Measurements from ENCODE around the gene PRRC1.
"Not testable (repeated sequence)": the region's sequence is repeated elsewhere in the genome, so short reads cannot be mapped to it uniquely, and the experiment has no call there.

The PRRC1 gene

DNA sequence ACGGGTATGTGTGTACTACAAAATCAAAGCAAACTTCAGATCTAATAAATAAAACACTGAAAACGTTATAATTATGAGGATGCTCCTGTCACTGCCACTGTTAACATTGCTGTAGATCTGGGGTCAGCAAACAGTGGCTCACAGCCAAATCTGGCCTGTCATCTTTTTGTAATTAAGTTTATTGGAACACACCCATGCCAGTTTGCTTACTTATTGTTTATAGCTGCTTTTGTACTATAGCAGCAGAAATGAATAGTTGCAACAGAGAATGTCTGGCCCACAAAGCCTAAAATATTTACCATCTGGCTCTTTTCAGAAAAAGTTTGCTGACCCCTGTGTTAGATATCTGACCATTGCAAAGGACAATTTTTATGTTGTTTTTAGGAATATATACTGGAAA, 32.1 kb downstream of the PRRC1 start:
- DNase-seq: no peak

DNA sequence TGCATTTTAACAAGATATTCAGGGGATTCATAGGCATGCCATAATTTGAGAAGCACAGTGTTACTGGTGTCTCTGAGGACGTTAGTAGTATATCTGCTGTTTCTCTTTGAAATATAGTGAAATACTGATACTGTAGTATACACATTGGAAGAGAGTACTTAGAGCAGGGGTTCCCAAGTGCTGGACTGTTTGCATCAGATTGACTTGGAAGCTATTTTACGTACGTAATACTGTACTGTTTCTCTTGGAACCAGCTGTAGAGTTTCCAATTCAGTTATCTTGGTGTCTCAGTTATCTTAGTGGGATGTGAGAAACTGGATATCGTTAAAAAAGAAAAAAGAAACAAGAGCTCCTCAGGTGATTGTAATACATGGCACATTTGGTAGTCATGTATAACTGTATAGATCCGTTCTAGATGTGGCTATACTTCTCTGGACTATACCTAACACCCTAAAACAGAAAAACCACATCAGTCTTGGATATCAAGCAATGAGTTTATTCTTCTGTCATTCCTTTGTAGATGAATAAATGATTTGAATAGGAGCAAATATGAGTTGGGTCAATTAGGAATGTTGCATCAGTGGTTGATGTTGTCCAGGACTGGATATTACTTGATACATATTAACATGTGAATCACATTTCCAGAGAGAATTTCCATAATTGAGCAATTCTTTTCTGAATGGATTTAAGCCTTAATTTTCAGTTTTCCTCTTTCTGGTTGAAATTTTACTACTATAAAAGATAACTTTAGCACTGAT, 33.4 kb downstream of the PRRC1 start:
- no peak for DNase-seq

DNA sequence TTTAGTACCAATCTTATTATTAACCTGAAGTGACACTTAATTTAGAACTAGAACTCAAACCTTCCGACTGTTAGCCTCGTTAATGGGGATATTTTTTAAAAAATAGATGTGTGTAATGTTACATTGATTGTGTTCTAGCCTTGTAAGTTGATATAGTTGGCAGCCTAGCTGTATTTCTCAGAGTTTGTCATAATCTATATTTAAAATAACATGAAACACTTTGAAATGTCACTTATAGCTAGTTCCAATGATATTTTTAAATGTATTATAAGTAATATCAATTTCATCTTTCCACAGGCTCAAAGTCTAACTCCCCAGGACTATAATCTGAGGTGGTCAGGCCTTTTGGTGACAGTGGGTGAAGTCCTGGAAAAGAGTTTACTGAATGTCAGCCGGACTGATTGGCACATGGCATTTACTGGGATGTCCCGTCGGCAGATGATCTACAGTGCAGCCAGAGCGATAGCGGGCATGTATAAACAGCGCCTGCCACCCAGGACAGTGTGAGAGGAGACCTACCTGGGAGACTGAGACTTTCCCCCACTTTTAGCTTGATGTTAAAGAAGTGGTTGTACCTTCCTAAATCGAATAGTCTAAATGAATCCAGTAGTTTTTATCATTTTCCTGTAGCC, 34.1 kb downstream of the PRRC1 start:
- no peak for DNase-seq

DNA sequence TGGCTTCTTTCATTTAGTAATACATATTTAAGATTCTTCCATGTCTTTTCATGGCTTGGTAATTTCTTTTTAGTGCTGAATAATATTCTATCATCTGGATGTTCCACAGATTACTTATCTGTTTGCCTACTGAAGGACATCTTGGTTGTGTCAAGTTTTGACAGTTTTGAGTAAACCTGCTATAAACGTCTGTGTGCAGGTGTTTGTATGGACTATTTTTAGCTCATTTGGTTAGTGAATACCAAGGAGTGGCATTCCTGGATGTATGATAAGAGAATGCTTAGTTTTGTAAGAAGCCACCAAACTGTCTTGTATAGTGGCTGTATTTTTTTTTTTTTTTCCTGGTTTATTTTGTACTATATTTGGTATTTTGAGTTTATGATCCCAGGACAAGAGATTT, 38.4 kb downstream of the PRRC1 start:
- no peak for DNase-seq

DNA sequence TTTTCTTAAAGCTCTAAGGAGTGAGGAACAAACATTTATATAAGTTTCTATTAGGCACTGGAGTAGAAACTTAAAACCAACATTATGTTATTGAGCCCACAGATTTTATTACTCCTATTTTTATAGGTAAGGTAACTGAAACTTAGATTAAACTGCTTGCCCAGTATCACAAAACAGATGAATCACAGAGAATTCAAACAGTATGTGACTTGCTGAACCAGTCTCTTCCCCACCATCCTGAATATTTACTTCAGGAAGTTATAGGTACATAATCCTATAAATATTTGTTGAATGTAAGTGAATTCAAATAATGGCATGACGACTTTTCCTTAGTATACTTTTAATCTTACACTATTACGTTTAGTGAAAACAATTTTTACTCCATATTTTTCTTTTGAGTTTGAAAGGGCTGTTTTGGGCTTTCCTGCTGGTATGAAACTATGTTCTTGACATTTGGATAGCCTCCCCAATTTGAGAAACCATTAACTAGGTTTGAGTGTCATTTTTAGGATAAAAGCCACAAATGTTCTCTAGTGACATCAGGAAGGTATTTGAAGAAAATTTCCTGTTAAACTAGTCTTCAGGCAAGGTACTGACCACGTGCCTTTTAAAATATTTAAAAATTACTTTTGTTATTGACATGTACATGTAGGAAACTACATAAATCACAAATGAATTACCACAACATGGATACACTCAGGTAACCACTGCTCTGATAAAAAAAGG, 39.3 kb downstream of the PRRC1 start:
- DNase-seq: no peak

DNA sequence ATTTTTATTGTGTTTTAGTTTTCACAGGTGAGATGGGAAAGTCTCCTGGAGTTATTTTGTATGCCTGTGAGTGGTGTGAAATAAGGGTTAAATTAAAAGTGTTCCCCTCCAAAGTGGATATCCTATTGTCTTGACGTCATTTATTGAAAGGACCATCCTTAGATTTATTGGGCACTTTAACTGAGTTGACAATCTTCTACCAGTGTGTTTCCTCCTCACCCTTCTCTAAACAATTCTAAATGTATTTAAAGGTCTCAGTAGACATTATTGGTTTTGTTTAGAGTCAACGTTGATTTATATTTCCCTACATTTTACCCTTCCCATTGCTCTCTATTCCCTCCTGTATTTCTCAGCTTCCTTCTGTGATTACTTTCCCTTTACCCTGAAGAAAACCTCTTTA, 40.8 kb downstream of the PRRC1 start:
- DNase-seq: no peak

DNA sequence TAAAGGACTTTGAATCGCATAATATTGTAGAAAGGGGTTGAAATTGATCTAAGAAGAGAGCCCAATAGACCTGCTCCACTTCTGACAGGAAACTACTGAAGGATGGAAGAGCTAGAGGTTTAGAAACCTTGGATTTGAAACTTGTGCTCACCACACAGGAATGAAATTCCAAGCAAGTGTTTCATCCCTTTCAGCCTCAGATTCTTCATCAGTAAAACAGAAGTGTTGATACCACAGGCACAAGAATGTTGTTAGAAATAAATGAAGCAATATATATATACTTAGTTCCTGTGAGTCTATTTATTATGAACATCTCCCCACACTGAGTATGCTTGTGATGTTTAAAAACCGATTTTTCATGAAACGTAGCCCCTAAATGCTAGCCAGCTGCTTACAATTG, 43.8 kb downstream of the PRRC1 start:
- no peak for DNase-seq

DNA sequence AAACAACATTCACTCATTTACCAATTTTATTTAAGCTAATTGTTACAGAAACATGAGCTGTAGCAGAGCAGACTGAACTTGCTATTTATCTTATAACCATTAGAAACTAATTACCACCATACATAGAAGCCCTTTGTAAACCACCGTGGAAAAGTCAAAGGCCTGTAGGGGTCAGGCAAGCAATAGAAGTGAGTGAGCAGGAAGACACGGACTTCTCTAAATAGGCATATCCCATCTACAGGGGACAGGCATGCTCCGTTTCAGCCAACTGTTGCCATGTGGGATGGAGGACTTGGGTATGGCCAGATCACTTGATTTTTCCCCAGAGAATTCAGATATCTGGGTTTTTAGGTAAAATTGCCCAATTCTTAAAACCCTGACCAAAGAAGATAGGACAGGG, 44.8 kb downstream of the PRRC1 start:
- no peak for DNase-seq

DNA sequence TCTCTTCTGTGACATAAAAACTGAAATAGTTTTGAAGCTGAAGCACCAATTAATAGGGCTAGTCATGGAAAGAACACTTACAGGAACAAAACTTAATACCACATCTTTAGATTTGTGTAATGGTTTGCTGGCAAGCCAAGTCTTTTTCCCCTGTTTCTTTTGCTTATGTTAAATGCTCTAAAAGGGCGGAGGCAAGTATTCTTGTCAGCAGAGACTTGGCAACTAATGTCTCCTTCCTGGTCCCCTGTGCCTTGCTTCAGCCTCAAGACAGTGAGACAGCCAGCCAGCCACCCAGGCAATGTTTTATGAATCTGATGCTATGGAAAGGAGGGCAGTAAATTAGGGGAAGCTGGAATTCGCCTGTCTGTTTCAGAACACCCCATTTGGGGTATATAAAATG, 45.7 kb downstream of the PRRC1 start:
- no peak for DNase-seq

DNA sequence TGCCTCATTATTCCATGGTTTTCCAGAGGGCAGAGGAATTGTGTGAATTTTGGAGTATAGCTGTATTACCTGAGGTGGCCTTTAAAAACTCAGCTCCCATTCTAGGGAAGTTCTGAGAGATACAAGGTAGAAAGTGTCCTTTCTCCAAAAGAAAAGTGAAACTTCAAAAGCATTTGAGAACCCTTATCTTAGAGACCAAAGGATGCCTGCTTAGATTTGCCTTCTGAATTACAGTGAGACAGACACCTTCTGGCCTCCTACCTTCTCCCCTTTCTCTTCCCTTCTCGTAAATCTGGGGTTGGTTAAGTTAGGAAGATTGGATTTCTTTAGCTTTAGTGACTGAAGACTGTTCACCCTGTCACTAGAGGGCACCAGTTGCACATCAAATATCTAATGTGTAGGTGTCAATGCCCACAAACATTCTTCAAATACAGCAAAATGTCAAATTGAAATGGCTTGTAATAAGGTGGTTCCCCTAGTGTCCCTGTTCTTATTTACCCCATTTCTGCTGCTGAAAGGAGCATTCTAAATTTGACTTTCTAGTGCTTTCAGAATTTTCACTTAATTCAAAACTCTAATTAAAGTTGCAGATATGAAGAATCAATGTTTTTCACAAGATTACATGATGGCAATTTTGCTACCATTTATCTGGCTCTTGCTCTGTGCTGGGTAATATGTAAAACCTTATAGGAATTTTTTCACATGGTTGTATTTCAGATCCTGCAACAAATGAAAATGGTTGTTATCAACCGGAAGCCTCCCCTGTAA, 46.7 kb downstream of the PRRC1 start:
- DNase-seq: no peak

DNA sequence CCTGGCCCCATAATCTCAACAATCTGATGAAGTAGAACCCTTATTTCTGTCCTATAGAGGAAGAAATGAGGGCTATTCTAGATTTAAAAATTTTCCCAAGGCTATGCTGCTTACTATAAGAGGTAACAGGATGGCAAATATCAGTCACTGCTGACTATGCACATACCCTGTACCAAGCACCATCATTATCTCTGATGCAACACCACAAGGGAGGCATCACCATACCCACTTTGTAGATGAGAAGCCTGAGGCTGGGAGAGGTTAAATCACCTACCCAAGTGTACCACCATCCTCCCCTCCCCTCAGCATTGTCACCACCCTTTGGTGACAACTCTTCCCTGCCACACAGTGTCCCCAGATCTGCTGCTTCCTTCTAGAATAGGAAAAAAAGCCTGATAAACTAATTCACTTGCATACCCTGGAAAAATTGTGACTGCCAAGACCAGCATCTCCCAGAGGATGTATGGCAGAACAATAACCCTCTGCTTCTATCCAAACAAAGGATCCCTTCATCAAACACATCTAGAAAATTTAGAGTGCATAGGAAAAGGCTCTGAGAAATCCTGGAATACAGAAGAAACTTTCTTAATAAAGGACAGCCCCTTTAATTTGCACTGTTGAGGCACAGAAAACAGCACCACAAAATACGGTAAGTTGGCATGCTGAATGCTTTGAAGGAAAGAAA, 48.3 kb downstream of the PRRC1 start:
- DNase-seq: no peak

DNA sequence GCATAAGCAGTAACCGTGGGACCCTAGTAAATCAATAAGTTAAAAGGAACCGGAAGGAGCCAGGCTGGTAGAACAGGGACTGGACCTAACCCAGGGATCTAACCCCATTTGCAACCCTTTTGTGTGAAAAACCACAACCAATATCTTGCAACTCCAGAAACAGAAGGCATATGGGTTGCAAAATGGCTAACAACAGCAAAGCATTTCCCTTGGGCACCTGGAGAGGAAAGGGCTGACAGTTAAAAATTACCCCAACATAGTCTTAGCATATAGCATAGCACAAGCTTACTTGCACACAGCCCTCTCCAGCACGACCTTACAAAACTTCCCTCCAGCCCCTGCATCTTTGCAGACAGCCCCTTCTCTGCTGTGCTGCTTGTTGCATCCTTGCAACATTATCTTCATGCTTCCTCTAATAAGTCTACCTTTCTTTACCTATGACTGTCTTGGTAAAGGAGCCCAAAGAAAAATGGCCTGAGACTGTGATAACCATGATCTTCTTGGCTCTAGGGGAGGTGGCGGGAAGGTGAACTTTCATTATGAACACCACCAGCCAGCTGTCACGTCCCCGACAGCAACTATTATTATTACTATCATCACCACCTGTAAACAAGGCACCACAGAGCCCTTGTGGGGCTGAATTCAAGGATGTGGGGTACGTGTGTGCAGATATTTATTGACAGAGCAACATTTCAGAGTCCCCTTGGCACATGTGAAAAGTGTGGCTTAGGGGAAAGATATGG, 49.8 kb downstream of the PRRC1 start:
- no peak for DNase-seq

DNA sequence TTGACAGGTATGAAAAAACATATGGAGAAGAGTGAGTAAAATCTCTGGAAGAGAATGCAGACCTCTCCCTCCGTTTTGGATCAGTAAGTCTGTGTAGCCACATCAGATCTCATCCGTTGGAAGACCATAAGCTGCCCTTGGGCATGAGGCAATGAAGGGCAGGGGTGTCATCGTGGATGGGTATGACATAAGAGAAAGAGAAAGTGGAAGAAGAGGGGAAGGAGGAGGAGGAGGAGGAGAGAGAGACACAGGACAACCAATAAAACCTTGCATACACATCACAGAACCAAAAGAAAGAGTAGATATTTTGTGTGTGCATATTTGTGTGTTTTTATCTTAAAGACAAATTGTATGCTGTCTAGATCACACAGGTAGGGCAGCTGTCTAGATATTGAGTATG, 50.7 kb downstream of the PRRC1 start:
- no peak for DNase-seq

DNA sequence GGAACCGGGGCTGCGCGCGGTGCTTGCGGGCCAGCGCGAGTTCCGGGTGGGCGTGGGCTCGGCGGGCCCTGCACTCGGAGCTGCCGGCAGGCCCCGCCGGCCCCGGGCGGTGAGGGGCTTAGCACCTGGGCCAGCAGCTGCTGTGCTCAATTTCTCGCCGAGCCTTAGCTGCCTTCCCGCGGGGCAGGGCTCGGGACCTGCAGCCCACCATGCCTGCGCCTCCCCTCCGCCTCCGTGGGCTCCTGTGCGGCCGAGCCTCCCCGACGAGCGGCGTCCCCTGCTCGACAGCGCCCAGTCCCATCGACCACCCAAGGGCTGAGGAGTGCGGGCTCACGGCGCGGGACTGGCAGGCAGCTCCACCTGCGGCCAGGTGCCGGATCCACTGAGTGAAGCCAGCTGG, 52.0 kb downstream of the PRRC1 start:
- DNase-seq: not testable (repeated sequence)

DNA sequence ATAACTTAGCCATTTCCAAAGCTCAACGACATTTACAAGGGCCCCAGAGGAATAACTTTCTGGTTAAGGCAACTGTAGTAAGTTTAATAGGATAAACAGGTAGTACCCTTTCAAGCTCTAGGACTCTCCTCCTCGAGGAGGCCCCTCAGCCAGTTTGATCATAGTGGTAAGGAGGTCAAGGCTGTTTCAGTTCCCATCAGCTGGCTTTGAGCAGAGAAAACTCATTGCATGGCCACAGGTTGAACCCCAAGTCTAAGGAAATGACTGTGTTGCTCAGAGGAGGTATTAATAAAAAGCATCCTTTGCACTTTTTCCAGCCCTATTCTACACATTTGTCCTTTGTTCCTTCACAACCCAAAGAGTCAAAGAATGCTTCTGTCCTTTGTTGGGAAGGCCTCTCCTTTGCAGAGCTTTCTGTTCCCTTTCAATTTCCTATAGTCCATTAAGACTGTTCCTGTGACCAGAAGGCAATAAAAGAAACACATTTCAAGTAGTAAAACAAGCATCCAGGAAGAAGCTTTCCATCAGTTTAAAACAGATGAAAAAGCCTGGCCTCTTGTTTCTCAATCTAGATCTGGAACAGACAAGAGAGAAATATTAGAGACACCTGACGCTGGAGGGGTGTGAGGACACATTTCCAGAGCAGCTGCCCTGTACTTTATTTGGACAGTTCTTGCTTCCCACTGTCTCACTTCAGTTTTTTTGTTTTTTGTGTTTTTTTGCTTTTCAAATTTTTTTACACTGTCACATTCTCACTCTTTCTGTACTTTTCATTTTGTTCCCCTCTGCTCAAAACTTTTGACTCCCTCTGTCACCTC, 54.1 kb downstream of the PRRC1 start:
- no peak for DNase-seq

DNA sequence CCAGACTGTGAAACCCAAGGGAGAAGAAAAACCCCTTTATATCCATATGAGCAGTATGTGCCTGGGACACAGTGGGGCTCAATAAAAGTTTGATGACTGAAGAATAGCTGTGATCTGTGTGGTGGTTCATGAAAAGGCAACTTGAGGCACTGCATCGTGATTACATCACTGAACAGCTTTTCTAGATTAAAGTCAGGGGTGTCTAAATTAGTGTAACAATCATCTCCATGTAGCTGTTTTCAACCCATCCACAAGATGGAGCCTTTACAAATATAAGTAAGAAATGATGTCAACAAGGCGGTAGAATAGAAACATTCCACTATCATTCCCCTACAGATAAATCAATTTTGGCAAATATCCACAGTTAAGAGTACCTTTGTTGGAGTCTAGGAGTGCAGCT, 55.5 kb downstream of the PRRC1 start:
- DNase-seq: no peak

DNA sequence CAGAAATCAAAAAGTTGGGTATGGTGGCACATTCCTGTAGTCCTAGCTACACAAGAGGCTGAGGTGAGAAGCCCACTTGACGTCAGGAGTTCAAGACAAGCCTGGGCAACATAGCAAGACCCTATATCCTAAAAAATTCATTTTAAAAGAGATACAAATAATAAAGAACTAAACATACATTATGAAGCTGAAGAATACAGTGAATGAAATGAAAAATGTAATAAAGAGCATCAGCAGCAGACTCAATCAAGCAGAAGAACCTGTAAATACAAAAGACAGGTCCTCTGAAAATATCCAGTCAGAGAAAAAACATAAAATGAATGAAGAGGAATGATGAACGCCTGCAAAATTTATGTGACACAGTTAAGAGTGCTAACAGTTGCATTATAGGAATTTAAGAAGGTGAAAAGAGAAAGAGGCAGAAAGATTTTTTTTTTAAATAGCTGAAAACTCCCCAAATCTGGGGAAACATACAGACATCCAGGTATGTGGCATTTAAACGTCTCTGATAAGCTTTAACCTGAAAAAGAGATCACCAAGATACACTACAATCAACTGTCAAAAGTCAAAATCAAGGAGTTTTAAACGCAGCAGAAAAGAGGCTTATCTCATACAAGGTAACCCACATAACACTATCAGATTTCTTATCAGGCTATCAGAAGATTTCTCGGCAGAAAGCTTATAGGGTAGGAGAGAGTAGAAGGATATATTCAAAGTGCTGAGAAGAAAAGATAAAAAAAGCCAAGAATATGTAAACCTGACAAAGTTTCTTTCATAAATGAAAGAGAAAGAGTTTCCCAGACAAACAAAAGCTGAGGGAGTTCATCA, 57.6 kb downstream of the PRRC1 start:
- no peak for DNase-seq

DNA sequence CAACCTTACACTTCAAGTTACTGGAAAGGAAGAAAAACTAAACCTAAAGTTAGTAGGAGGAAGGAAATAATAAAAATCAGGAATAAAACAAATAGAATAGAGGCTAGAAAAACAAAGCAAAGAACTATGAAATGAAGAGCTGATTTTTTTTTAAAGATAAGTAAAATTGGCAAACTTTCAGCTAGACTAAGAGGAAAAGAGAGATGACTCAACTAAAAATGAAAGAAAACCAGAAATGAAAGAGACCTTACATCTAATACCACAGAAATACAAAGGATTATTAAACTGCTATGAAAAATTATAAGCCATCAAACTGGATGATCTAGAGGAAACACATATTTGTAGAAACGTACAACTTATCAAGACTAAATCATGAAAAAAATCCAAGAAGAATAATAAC, 60.0 kb downstream of the PRRC1 start:
- DNase-seq: no peak

DNA sequence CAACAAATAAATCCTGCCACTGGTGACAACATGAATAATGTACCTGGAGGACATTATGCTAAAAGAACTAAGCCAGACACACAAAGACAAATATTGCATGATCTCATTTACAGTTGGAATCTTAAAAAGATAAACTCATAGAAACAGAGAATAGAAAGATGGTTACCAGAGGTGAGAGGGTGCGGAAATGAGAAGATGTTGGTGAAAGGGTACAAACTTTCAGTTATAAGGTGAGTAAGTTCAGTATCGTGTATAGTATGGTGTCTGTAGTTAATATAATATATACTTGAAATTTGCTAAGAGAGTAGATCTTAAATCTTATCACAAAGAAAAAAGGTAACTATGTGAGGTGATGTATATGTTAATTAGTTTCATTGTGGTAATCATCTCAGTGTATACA, 63.3 kb downstream of the PRRC1 start:
- no peak for DNase-seq

DNA sequence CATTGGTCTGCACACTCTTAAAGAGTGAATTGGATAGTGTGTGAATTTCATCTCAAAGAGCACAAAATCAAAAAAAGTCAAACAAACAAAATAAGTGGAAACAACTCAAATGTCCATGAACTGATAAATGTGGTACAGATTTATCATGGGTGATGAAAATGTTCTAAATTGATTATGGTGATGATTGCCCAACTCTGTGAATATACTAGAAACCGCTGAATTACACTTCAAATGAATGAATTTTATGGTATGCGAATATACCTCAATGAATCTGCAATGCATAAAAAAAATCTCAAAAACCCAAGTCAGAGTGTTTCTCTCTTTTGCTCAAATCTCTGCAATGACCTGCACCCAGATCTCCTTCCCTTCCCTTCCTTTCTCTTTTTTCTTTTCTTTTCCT, 64.0 kb downstream of the PRRC1 start:
- DNase-seq: no peak

Data from DMS79 (cell line).